ENCODE results near the gene TRIM28. TPM values are rescaled to one million over a fixed set of nuclear protein-coding genes. Genes with fewer than 3 reads are reported as not detected.

The TRIM28 gene
- total RNA-seq, 2 experiments from 2014 or later: 527 to 550 TPM

DNA sequence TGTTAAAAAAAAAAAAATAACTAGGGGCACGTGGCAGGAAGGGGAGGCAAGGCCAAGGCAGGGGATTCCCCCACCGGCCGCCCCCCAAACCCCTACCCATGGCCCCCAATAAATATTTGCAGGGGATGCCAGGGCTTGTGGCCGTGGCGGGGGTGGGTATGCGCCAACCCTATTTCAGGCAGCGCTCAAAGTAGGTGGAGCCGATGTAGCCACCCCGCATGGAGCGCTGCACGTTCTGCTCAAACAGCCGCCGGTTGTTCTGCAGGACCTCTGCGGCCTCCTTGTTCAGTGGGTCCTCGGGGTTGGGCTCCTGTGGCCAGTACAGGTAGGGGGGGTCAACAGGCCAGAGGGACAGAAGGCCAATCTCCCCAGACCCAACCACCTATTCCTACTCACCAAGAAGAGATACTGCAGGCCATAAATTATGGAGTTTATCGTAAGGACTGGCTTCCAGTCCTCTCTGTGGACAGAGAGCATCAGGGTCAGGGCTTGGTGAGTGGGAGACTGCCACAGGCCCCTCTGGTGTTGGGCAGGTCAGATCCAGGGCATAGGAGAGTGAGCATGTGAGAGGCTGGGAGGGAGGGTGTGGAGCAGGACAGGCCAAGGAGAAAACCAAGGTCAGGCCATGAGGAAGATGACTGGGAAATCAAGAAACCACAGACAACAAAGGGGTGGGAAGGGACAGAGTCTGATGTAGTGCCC lies 12.2 kb downstream of the TRIM28 start:
- no peak for TF ChIP-seq CTCF (IDR thresholded peaks at IDR 0.05)
- Mint-ChIP-seq H3K4me3 (peak overlapping the region; percentile 98), H3K27ac (peak overlapping the region; percentile 100), H3K4me1 (ENCODE audit: low read depth) (peaks cover 42% of the 10 kb centered on the region), H3K27me3 (no peaks in the 10 kb centered on the region), H3K9me3 (no peaks in the 10 kb centered on the region), H3K36me3 (ENCODE audit: low read depth) (peaks cover 64% of the 10 kb centered on the region)
- DNase-seq (no peak), ATAC-seq (no peak)
- intact Hi-C loops (cut with micrococcal nuclease): no loop called here
- ChIA-PET POLR2A (interaction anchor here (0.7 to 13.1 kb wide), 12 partner anchors 7 to 206 kb away, joined by 3 to 164 read pairs (median 7); partner anchors contain the start of genes MZF1, TRIM28, ZBTB45 and ZNF446), CTCF (interaction anchor here (1.2 to 3.1 kb wide), 5 partner anchors 25 to 42 kb away, joined by 4 to 19 read pairs (median 6); partner anchors contain the start of gene ZBTB45)

DNA sequence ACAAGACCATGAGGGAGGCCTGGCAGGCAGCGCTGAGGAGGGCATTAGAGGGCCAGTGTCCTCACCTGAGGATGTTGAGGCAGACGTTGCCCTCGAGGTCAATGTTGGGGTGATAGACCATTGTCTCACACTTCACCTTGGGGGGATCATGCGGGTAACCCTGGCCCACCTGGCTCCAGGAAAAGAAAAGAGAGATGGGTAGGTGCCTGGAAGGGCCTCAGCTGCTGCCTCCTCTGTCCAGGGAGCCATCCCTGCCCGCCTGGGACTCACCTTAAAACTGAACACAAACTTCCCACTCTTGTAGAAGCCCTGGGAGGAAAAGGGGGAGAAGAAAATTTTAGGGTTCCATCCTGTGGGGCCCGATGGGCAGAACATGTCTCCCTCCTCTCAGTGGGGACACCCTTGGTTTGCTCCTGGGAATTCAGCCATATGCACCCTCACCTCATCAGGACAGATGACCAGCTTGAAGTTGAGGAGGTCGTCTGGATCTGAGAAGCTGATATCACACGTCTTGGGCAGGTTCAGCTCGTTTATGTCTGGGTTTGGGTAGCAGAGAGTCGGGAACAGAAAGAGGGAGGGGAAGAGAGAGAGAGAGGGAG lies 12.9 kb downstream of the TRIM28 start:
- H3K9me3 Mint-ChIP-seq: no peaks in the 10 kb centered on the region
- peak overlapping the region; percentile 100 for H3K27ac Mint-ChIP-seq
- no peak for DNase-seq
- no peaks in the 10 kb centered on the region for H3K27me3 Mint-ChIP-seq
- ChIA-PET POLR2A (interaction anchor here (0.7 to 4.2 kb wide), 5 partner anchors 8 to 37 kb away, joined by 3 to 39 read pairs (median 4); partner anchors contain the start of genes TRIM28 and ZBTB45), CTCF (interaction anchor here (1.4 kb wide), 1 partner anchor 36 kb away, joined by 6 read pairs; the partner anchor contains the start of gene ZBTB45)
- H3K4me1 Mint-ChIP-seq (ENCODE audit: low read depth): peaks cover 48% of the 10 kb centered on the region
- ATAC-seq: no peak
- no peak for TF ChIP-seq CTCF (IDR thresholded peaks at IDR 0.05)
- peaks cover 61% of the 10 kb centered on the region for H3K36me3 Mint-ChIP-seq (ENCODE audit: low read depth)
- peak overlapping the region; percentile 98 for H3K4me3 Mint-ChIP-seq
- intact Hi-C loops (cut with micrococcal nuclease): no loop called here

DNA sequence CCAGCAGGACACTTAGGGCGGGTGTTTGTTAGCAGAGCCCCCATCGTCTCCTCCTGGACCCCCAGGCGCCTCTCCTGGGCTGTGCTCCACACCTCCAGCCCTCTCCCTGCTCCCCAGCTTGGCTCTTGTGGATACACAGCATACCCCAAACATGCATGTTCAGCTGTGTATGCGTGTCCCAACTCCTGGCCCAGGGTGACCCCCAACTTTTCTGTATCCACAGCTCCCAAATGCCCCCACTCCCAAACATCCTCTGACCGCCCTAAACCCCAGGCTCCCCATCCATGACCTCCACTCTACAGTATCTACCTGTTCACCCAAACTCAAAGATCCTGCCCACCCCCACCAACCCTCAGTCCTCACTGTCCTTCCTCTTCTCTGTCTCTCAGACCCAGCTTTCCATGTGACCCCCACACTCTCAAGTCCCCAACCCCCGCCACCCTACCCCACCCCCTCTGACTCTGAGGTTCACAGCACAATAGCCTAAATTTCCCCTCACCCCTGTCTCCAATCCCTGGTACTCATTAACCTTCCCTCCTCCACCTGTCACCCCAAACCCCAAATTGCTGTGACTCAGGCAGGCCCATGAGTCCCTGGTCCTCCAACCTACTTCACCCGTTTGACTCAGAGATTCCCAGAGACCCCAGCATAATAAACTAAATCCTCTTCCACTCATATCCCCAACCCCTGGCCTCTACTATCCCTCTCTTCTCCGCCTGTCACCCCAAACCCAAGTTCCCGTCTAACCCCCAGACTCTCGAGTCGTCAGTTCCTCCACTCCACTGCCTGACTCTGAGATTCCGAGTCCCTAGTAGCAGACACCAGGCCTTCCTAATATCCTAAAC lies 13.6 kb downstream of the TRIM28 start:
- intact Hi-C loops (cut with micrococcal nuclease): no loop called here
- Mint-ChIP-seq H3K4me3 (peak overlapping the region; percentile 98), H3K9me3 (no peaks in the 10 kb centered on the region), H3K27me3 (no peaks in the 10 kb centered on the region), H3K4me1 (ENCODE audit: low read depth) (peaks cover 53% of the 10 kb centered on the region), H3K27ac (peak overlapping the region; percentile 100), H3K36me3 (ENCODE audit: low read depth) (peaks cover 61% of the 10 kb centered on the region)
- ATAC-seq (no peak), DNase-seq (no peak)
- CTCF ChIA-PET: interaction anchor here (1.4 to 1.6 kb wide), 2 partner anchors 37 to 43 kb away, joined by 5 to 6 read pairs; partner anchors contain the start of gene ZBTB45
- POLR2A ChIA-PET: interaction anchor here (0.7 to 4.2 kb wide), 7 partner anchors 8 to 37 kb away, joined by 3 to 39 read pairs (median 4); partner anchors contain the start of genes TRIM28 and ZBTB45
- no peak for TF ChIP-seq CTCF (IDR thresholded peaks at IDR 0.05)

- peaks cover 50% of the 10 kb centered on the region for H3K4me1 Mint-ChIP-seq (ENCODE audit: low read depth)
- POLR2A ChIA-PET: interaction anchor here (1.1 to 4.2 kb wide), 5 partner anchors 9 to 36 kb away, joined by 3 to 39 read pairs (median 3); partner anchors contain the start of gene TRIM28
- no peaks in the 10 kb centered on the region for H3K27me3 Mint-ChIP-seq
- H3K27ac Mint-ChIP-seq: peak within 1 kb of the TSS; percentile 100
- DNase-seq (peak; percentile 78), ATAC-seq (no peak)
- TF ChIP-seq CTCF (IDR thresholded peaks at IDR 0.05): no peak
- CTCF ChIA-PET: interaction anchor here (1.6 to 1.8 kb wide), 2 partner anchors 39 to 44 kb away, joined by 5 to 7 read pairs; partner anchors contain the start of gene ZBTB45
- H3K4me3 Mint-ChIP-seq: peak within 1 kb of the TSS; percentile 98
- intact Hi-C loops (cut with micrococcal nuclease): no loop called here
- no peaks in the 10 kb centered on the region for H3K9me3 Mint-ChIP-seq
- H3K36me3 Mint-ChIP-seq (ENCODE audit: low read depth): peaks cover 54% of the 10 kb centered on the region
Observed at GRCh38 chr19:58558066-58558622, 14.3 kb downstream of the TRIM28 start, which contains the start of gene UBE2M. TSS of gene UBE2M (minus strand) at chr19:58558611. CDS start at chr19:58558381, 230 bp downstream.

Measured in activated CD8-positive, alpha-beta T cell treated with anti-CD3 and anti-CD28 coated beads for 36 hours (primary cell).